HL-60/S4 treated with retinoic acid at 250 ng/mL for 4 days and 3 days (cell line): ENCODE measurements around the gene SLC38A8.

ENCODE experiments used
- in situ Hi-C: fragments of 300-500 bp; cut with MboI; formaldehyde crosslinking; loops from 2 replicates; pipeline ENCODE4 v1.7.0; 2022; ENCODE audit warnings: low sequenced_read_pairs

The SLC38A8 gene

DNA sequence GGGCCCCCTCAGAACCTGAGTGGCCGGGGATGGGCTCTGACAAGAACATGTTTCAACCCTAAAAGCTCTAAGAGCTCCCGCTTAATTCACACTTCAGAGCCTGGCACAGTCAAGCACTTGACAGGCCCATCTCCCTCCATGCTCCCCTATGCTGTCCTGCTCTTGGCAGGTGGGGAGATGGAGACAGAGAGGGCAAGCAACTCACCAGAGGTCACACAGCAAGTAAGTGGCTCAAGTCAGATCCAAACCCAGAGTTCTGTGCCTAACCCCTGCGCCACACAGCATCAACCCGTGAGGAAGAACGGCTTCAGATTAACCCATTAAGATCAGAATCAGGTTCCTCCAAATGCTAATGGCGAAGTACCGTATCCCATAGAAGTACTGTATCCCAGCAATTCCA is 38.2 kb downstream of the SLC38A8 start:
- in situ Hi-C loops: no loop called here

DNA sequence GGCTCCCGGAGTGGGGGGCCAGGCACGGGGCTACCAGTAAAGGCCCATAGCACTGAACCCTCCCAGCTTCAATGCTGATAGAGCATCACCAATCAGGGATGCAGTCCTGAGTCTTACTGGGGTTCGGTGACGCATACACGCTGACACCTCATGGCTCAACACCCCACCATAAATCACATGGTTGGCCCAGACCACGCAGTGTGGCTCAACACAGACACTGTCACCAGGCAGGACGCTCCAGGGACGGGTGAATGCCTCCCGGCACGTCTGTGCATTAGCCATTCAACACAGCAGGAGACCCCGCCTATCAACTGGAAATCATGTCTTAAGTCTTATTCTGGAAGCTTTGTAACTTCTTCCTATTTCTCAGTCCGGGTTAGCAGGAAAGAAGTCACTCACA is 39.6 kb downstream of the SLC38A8 start:
- in situ Hi-C loops: no loop called here

DNA sequence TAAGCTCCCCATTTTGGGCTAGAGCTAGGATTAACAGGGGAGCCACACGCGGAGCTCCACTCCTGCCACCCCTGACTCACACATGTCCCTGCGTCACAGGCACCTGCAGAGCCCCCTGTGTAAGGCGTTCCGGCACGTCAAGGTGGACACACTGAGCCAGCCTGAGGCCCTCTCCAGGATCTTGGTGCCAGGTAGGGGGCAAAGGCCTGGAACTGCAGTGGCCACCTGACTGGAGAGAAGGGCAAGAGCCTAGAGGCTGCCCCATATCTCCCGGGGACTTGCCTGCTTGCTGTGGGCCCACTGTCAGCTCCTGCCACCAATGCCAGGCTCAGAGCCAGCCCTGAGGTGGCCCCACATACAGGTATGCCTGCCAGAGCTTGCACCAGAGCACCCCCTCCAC is 40.9 kb downstream of the SLC38A8 start:
- in situ Hi-C loops: no loop called here

DNA sequence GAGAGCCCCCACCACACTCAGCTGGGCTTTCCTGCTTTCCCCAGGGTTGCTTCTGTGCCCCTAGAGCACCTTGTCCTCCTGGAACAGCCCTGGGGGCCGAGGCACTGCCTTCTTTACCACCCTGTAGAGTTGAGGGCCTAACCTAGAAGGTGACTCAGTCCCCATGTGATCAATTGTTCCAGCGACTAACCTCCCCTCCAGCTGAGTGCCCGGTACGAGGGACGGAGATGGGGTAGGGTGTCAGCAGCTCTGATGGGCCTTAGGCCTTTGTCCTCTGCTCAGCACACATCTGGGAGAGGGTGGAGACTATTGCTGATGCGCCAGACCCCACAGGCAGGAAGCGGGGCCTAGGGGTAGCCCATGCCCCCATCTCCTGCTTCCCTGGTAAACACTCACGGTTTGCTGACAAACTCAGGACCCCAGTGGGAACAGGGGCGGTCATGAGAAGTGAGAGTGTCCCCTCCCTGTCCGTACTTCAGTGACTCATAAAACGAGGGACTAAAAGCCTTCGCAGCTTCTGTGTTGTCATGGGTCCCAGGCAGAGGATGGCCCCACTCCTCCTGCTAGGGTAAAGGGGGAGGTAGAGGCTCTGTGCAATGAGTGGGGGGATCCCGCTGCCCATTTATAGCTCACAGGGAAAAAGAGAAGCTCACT is 41.5 kb downstream of the SLC38A8 start:
- in situ Hi-C loops: no loop called here

DNA sequence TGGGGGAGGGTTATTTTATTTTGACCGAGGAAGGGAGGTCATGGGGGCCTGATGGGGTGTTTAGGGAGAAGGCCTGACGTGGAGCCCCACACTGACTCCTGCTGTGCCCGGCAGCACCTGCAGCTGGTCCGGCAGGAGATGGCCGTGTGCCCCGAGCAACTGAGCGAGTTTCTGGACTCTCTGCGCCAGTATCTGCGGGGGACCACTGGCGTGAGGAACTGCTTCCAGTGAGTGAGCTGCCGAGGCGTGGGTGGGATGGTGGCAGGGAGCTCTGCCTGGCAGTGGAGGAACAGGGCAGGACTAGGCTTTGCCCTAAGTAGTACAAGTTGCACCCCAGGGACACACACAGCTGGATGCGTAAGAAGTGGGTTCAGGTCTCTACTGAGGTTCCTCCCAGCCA is 44.5 kb downstream of the SLC38A8 start:
- in situ Hi-C loops: no loop called here

DNA sequence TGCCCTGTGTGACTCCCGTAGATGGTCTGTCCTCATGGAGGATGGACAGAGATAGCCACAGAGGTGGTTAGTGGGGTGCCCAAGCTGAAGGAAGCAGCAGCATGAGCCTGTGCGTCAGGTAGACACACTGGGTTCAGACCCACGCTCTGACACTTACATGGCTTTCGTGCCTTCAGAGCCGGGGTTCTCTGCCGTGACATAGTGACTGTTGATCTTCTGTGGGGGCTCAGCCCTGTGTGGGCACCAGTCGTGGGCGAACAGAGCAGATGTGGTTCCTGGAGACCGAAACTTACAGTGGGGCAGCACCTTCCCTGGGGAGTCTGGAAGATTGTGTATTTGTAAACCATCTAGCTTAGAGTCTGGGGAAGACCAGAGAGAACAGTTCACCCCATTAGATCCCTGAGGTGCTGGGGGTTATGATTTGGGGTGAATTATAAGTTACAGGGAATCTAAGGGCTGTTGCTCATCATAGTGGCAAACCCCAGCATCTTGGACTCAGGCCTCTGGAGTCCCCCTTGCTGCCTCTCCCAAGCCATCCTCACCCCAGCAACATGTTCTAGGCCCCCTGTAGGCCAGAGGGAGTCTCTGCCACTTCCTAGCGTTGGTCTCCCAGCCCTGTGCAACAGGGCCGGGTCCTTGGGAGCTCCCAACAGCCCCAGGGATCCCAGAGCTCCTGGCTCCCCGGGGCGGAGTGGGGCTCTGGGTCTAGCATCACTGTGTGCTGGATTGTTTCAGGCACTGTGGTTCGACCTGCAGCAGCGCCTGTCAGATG is 45.9 kb downstream of the SLC38A8 start:
- in situ Hi-C loops: no loop called here

DNA sequence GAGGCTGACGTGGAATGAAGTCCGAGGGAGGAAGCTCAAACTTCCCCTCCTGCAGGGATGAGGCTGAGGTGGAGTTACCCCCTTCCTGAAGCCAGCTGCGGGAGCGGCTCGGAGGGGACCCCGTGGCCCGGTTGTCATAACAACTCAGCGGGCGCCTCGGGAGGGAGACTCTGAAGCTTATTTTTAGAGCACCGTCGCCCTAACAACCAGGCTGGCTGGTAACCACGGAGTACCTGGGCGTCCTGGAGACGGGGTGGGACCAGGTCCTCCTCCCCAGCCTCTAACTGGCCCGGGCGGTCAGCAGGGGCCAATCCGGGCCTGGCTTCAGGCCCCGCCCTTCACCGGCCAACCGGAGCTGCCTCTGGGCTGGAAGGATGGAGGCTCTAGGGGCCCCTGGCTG is 46.8 kb downstream of the SLC38A8 start:
- in situ Hi-C loops: no loop called here

DNA sequence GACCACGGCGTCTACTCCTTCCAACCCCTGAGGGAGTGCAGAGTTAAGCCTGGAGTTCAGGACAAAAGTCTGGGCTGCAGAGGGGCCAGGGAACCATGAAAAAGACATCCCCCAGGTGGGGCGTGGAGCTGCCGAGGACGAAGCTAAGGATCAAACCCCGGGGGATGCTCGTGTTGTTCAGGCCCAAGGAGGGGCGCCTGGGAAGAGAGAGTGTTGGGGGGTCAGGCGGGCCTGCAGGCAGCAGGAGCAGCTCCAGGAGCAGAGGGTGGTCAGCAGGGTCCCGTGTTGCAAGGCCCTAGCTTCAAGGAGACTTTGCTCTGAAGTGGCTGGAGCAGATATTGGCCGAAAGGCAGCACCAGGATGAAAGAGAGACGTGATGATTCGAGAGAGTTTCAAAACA is 47.9 kb downstream of the SLC38A8 start:
- in situ Hi-C loops: no loop called here

DNA sequence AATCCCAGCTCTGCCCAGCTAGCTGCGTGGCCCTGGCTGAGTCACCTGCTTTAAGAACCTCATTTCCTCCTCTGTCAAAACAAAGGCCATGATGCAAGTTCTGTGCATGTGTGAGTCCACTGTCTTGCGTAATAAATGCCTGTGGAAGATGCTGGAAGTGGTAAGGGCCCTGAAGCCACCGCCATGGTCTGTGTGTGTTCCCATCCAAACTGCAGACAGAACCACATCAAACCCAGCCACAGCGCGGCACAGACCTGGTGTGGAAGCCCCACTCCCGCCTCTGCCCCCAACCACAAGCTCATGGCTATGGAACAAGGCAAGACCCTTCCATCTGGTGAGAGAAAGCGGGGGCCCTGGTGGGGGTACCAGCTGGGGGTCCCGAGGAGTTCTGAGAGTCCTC is 48.5 kb downstream of the SLC38A8 start:
- in situ Hi-C loops: no loop called here

DNA sequence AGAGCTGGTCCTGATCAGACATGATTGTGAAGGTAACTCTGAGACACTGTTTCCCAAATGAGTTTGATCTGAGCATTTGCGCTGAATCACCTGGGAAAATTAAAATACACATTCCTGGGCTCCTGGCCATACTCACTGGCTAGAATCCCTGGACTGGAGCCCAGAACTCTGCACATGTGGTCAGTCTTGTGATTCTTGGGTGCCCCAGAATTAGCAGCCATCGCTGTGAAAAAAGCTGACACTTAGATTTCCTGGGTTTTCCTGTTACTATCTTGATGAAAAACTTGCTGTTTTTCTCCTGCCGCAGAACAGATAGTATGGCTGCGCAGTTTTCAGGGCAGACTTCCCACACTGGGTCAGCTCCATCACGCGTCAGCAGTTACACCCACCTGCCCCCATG is 50.0 kb downstream of the SLC38A8 start:
- in situ Hi-C loops: no loop called here

DNA sequence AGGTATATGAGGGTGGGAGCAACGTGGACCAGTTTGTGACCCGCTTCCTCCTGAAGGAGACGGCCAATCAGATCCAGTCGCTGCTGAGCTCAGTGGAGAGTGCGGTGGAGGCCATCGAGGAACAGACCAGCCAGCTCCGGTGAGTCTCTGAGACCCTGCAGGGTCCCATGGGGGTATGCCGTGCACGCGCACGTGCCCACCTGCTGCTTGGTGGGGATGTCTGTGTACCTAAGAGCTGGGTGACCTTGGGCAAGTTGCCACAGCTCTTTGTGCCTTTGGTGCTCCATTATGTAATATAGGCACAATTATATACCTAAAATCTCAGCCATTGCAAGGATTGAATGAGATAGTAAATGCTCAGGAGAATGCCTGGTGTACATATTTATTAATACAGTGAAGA is 52.1 kb downstream of the SLC38A8 start:
- in situ Hi-C loops: no loop called here

DNA sequence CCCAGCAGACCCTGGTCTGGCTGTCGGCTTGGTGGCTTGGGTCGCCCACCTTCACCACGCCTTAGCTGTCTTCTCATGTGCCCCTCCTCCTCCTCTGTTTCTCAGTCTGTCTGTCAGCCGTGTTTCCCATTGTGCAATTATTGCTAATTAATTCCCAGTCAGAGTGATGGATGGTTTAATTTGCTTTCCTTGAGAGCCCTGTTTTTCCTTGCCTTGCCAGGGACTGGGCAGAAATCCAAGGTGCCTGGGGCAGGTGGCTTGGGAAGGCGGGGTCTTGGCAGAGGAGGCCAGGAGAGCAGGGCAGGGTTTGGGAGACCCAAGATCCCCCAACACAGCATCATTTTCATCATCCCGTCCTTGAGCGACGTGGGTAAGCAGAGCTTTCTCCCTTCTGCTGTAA is 53.3 kb downstream of the SLC38A8 start:
- in situ Hi-C loops: no loop called here

DNA sequence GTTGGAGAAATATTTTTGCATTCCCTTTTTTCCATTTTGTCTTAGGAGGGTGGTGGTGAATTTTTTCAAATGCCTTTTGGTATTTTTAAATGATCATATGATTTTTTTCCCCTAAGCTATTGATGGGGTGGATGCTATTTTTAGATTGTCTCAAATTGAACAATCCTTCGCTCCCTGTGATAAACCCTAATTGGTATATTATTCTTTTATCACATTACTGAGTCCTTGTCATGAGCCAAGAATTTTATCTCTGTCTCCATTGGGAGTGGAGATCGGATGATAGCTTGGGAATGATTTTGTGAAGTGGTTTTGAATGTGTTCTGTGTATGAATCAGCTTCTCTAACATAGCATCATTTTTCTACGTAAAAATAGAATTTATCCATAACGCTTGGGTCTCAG is 59.1 kb downstream of the SLC38A8 start:
- in situ Hi-C loops: no loop called here

DNA sequence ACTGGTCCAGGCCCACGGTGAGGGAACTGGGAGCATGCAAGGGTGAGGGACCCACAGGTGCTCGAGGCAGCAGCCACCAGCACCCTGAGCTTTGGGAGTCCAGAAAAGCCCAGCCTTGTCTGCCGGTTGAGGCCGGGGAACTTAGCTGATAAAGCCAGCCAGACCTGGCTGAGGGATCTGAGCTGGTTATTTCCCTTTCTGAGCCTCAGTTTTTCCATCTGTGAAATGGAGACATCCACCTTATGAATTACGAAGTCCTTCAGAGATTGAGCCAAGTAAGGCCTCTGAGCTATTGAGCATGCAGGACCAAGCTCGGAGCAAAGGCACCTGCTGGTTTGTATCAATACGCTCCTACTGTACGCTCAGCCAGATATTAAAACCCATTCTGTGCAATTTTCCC is 60.8 kb downstream of the SLC38A8 start:
- in situ Hi-C loops: no loop called here

DNA sequence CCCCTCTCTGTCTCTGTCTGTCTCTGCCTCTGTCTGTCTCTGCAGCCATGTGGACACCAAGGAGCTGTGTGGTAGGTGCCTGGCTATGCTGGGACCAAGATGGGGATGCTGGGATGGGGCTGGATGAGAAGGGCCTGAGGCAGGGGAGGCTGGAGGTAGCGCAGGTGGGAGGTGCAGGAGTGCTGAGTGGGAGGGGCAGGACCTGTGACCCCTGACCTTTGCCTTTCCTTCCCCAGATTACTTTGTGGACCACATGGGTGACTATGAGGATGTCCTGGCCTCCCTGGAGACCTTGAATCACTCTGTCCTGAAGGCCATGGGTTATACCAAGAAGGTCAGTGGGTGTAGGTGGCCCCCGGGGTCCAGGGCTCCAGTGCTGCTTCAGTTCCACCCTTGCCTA is 61.8 kb downstream of the SLC38A8 start:
- in situ Hi-C loops: no loop called here

DNA sequence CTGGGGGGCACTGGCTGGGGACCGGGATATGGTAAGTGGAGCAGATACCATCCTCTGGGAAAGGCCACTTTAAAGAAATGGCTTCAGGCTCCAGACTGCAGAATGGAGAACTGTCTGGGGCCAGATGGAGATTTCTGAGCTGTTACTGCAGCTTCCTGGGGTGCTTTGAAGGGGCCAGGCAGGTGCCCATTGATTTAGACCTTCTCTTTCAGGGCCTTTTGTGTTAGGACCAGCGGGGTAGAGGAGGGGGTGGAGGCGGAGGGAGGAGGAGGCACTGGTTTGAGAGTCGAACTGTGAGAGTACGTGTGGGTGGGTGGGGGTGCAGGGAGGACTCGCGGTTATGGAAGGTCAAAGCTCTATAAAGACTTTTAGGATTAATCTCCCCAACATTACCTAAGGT is 63.2 kb downstream of the SLC38A8 start:
- in situ Hi-C loops: no loop called here

DNA sequence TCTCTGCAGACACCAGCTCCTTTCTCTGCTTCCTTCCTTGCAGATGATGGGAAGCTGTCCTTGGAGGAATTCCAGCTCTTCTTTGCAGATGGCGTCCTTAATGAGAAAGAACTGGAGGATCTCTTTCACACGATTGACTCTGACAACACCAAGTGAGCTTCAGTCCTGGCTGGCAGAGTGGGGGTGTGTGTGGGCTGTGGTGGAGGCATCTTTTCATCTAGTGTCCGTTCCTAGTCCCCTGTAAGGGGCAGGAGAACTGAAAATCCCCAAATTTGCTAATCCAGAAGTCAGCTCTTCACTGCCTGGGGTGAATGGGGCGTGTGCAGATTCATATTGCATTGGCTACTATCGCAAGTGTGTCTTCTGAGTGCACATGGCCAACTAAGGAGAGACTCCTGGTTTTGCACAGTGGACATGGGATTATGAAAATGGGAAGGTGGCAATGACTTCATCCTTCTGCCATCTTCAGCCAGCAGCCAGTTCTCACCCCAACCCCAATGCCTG is 64.1 kb downstream of the SLC38A8 start:
- in situ Hi-C loops: no loop called here

DNA sequence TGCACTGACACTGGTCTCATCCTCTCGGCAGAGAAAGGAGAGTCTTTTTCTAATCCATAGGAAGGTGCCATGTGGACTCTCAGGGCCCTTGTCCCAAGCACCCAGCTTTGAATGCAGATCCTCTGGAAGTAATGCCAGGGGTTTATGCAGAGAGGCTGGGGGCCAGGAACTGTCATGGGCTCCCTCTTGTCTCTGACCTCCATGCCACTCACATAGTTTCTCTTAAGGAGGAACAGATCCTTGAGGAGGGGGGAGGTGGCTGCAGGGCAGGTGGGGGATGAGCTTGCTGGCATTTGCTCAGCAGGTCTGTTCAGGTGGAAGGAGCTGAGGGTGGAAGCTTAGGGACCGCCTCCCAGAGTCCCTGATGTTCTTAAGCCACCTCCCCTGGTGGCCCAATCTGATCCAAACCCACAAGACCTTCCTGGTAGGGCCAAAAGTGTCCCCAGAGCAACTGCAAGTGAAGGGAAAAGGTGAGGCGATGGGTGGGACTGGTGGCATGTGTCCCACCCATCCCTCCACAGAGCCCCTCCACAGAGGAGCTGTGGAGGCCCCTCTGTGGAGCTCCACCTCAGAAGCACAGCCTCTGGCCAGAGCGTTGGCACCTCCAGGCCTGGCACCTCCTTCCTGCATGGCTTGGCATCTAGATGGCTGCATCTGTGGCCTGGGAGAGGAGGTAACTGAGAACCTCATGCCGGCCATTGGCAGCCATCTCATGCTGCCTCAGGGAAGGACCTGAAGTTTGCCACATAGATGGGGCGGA is 65.4 kb downstream of the SLC38A8 start:
- in situ Hi-C loops: no loop called here

DNA sequence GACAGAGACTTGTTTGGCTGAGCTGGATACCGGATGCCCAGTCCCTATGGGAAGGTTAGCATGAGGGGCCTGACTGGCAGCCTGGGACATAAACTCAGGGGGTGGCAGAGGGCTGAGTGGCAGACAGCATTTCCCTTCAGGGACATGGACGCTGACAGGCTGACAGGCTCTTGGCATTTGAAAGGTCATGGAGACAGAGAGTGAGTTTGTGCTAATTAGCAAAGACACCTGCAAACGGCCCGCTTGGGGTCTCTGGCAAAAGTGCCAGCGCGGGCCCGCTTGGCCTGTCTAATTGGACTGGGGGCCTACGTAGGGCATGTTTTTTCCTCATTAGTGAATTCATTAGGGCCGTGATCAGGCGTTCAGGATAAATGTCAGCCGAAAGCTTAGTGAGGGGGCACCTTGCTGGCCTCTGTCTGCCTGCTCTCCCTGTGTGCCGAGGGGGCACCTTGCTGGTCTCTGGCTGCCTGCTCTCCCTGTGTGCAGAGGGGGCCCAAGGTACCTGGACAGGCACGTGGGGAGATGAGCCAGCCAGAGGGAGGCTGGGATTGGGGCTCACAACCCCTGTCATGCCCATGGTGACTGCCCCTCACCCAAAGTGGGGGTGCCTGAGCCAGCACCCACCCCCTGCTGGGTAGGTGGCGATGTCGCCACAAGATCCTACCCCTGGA is 66.9 kb downstream of the SLC38A8 start:
- in situ Hi-C loops: no loop called here

DNA sequence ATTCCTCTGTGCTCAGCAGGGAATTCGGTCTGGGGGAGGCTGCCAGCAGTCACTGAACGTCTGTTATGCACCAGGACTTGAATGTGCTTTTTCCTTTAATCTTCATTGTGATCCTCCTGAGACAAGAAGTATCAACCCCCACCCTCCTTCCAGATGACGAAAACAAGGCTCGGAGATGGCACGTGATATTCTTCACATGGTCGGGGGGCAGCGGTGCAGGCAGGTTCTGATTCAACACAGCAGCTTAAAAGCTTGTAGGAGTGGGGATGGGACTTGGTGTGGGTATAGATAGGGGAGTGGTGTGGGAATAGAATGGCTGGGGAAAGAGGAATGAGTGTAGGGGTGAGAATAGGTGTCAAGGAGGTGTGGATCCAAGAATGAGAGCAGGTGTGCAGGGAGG is 68.1 kb downstream of the SLC38A8 start:
- in situ Hi-C loops: loop anchor here (25.0 kb wide), 2 partner anchors 213 to 513 kb away; partner anchors contain the start of genes ADAD2 and TAF1C
